ENCODE measurements around the gene UTS2B.

DNA sequence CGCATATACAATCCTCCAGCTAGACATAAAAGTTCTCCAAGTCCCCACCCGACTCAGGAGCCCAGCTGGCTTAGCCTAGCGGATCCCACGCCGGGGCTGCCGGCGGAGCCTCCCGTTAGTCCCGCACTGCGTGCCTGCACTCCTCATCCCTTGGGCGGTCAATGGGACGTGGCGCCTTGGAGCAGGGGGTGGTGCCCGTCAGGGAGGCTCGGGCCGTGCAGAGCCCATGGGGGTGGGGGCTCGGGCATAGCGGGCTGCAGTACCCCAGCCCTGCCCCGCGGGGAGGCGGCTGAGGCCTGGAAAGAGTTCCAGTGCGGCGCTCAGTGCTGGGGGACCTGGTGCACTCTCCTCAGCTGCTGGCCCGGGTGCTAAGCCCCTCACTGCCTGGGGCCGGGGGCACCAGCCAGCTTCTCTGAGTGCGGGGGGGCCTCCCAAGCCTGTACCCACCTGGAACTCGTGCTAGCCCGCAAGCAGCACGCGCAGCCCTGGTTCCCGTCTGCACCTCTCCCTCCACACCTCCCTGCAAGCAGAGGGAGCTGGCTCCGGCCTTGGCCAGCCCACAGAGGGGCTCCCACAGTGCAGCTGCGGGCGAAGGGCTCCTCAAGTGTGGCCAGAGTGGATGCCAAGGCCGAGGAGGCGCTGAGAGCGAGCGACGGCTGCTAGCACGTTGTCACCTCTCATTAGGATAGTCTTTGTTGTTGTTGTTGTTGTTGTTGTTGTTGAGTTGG lies 13.3 kb downstream of the UTS2B start:
- TF ChIP-seq EP300 (IDR thresholded peaks at IDR 0.05) (no peak), POLR2A (IDR thresholded peaks at IDR 0.05) (no peak), CTCF (IDR thresholded peaks at IDR 0.05) (no peak)

Data from ovary (tissue), 3 donors.